ENCODE results near the gene SLC7A5. TPM values are rescaled to one million over a fixed set of nuclear protein-coding genes. Genes with fewer than 3 reads are reported as not detected.

Gene SLC7A5
- polyA plus RNA-seq, 2 of the 4 experiments (the other 2 are of a cell fraction), result 265 to 972 TPM

GRCh38 chr16:87789437-87790291 lies 79.6 kb downstream of the SLC7A5 start (continued):
- TF ChIP-seq CEBPB (IDR thresholded peaks at IDR 0.05), result peak; percentile 81 to 84
- no peak for TF ChIP-seq CBX2 (IDR thresholded peaks at IDR 0.05; ENCODE audit: borderline replicate concordance, low read depth)
- no peak; the same call in 1 of the 2 replicates for TF ChIP-seq TP53 (CRISPR knock-in tag; IDR thresholded peaks at IDR 0.05)
- TF ChIP-seq ZNF302 (CRISPR knock-in tag; IDR thresholded peaks at IDR 0.05), result peak; percentile 16; the same call in 1 of the 2 replicates
- TF ChIP-seq NR3C1 (IDR thresholded peaks at IDR 0.05), result no peak
- 0 out of 3 replicates have a peak, but pooled peaks have one; percentile 6 for TF ChIP-seq SMC3 (IDR thresholded peaks at IDR 0.05)
- peak; percentile 97 for TF ChIP-seq BHLHE40 (IDR thresholded peaks at IDR 0.05; ENCODE audit: low read depth, low read length)
- TF ChIP-seq HES2 (IDR thresholded peaks at IDR 0.05), result no peak; the same call in 1 of the 2 replicates
- peak; percentile 31; the same call in 1 of the 2 replicates for TF ChIP-seq HOXB5 (CRISPR knock-in tag; IDR thresholded peaks at IDR 0.05)
- TF ChIP-seq CTCF (IDR thresholded peaks at IDR 0.05), result no peak
- peak; percentile 84 for TF ChIP-seq ATOH8 (CRISPR knock-in tag; IDR thresholded peaks at IDR 0.05; ENCODE audit: low read depth)
- peak; percentile 87 for TF ChIP-seq USF2 (IDR thresholded peaks at IDR 0.05)
- TF ChIP-seq NPAS2 (CRISPR knock-in tag; IDR thresholded peaks at IDR 0.05; ENCODE audit: borderline replicate concordance), result peak; percentile 86; the same call in 1 of the 2 replicates
- TF ChIP-seq EP300 (IDR thresholded peaks at IDR 0.05), result peak; percentile 89 to 98
- TF ChIP-seq REST (IDR thresholded peaks at IDR 0.05), result no peak
- TF ChIP-seq ZC3H11A (IDR thresholded peaks at IDR 0.05), result no peak
- no peak for TF ChIP-seq CBX8 (IDR thresholded peaks at IDR 0.05)
- TF ChIP-seq EHF (CRISPR knock-in tag; IDR thresholded peaks at IDR 0.05), result no peak; the same call in 1 of the 2 replicates
- TF ChIP-seq POLR2AphosphoS2 (conservative IDR thresholded peaks at IDR 0.05; ENCODE audit: low read length), result no peak
- TF ChIP-seq ESRRA (IDR thresholded peaks at IDR 0.05; ENCODE audit: borderline replicate concordance, low read length), result peak; percentile 95
- TF ChIP-seq RCOR1 (IDR thresholded peaks at IDR 0.05; ENCODE audit: low read depth, low read length), result 0 out of 2 replicates have a peak, but pooled peaks have one; percentile 14

All from A549 (cell line).